Measurements from ENCODE around the gene PPP2R2B.

PPP2R2B gene

GRCh38 chr5:146778795-146779194 lies 99.8 kb downstream of the PPP2R2B start:
- no peak for DNase-seq (ENCODE audit: extremely low spot score)
- TF ChIP-seq FOXK2 (IDR thresholded peaks at IDR 0.05) (no peak), HDGF (IDR thresholded peaks at IDR 0.05; ENCODE audit: borderline replicate concordance) (no peak), CTBP1 (IDR thresholded peaks at IDR 0.05; ENCODE audit: borderline replicate concordance) (no peak), FOXA1 (IDR thresholded peaks at IDR 0.05) (no peak), ZNF384 (IDR thresholded peaks at IDR 0.05) (no peak), TARDBP (IDR thresholded peaks at IDR 0.05) (no peak), BHLHE40 (IDR thresholded peaks at IDR 0.05; ENCODE audit: borderline replicate concordance) (no peak), SUZ12 (IDR thresholded peaks at IDR 0.05) (no peak), ARNT (IDR thresholded peaks at IDR 0.05) (no peak), FOXM1 (IDR thresholded peaks at IDR 0.05; ENCODE audit: borderline replicate concordance) (no peak), LEF1 (IDR thresholded peaks at IDR 0.05; ENCODE audit: borderline replicate concordance) (no peak), ELF4 (IDR thresholded peaks at IDR 0.05) (no peak), SP1 (IDR thresholded peaks at IDR 0.05) (no peak), NFRKB (IDR thresholded peaks at IDR 0.05) (no peak)
- TF ChIP-seq, protein P1, sequence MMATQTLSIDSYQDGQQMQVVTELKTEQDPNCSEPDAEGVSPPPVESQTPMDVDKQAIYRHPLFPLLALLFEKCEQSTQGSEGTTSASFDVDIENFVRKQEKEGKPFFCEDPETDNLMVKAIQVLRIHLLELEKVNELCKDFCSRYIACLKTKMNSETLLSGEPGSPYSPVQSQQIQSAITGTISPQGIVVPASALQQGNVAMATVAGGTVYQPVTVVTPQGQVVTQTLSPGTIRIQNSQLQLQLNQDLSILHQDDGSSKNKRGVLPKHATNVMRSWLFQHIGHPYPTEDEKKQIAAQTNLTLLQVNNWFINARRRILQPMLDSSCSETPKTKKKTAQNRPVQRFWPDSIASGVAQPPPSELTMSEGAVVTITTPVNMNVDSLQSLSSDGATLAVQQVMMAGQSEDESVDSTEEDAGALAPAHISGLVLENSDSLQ (IDR thresholded peaks at IDR 0.05), result no peak
- POLR2A ChIA-PET, result no interaction called here
- CTCF ChIA-PET, result no interaction called here

DNA sequence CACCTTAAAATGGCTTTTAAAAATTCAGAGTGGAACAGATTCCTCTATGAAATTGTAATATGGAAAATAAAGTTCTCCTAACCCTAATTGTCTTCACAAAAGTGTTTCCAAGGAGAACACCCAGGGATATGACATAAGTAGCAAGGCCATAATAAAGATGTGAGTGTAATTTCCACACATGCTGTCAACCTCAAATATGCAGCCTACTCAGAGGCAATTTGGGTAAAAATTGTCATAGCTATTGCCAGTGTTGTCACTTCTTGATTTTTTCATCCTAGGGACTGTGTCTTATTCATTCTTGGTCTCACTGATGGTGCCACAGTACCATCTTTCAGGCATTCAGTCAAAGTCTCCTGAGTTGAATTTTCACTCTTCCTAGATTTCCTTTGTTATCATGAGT lies 100.3 kb downstream of the PPP2R2B start:
- CTCF ChIA-PET, result no interaction called here
- TF ChIP-seq L3MBTL2 (conservative IDR thresholded peaks at IDR 0.05), result no peak
- TF ChIP-seq HDGF (IDR thresholded peaks at IDR 0.05; ENCODE audit: borderline replicate concordance), result no peak
- TF ChIP-seq FOXK2 (IDR thresholded peaks at IDR 0.05), result no peak
- no peak for TF ChIP-seq ARNT (IDR thresholded peaks at IDR 0.05)
- no peak for TF ChIP-seq ELF4 (IDR thresholded peaks at IDR 0.05)
- TF ChIP-seq NFRKB (IDR thresholded peaks at IDR 0.05), result no peak
- TF ChIP-seq LEF1 (IDR thresholded peaks at IDR 0.05; ENCODE audit: borderline replicate concordance), result no peak
- TF ChIP-seq SP1 (IDR thresholded peaks at IDR 0.05), result no peak
- TF ChIP-seq, protein P1 (IDR thresholded peaks at IDR 0.05), result no peak
- POLR2A ChIA-PET, result no interaction called here
- DNase-seq (ENCODE audit: extremely low spot score), result no peak

DNA sequence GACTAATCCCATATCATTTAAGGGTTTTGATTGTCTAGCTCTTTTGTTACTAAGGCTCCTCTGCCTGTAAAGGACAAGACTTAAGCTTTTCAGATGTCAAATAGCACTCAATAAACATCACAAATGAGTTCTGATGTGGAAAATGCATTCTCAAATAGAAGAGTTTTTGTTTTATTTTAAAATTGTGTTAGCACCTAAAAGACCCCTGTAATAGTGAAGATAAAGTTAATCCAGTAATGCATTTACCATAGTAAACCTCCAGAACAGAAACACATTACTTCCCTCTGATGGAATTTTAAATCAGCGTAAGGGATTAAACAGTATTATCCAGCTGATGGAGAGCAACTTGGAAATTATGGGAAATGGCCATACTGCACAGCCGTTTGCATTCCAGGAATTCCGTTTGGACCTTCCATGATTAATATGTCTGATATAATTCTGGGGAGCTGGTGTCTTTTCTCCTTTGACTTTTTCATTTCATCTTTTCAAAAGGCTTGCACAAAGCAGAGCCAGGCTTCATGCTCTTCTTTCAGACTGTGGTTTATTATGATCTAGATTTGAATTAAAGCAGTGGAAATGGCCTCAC lies 105.6 kb downstream of the PPP2R2B start:
- no peak for DNase-seq (ENCODE audit: extremely low spot score)
- no peak for TF ChIP-seq TARDBP (IDR thresholded peaks at IDR 0.05)
- TF ChIP-seq FOXA1 (IDR thresholded peaks at IDR 0.05), result no peak
- TF ChIP-seq LEF1 (IDR thresholded peaks at IDR 0.05; ENCODE audit: borderline replicate concordance), result no peak
- no peak for TF ChIP-seq CTBP1 (IDR thresholded peaks at IDR 0.05; ENCODE audit: borderline replicate concordance)
- TF ChIP-seq ELF4 (IDR thresholded peaks at IDR 0.05), result no peak
- TF ChIP-seq SUZ12 (IDR thresholded peaks at IDR 0.05), result no peak
- TF ChIP-seq, protein P1 (IDR thresholded peaks at IDR 0.05), result no peak
- no peak for TF ChIP-seq FOXK2 (IDR thresholded peaks at IDR 0.05)
- TF ChIP-seq FOXM1 (IDR thresholded peaks at IDR 0.05; ENCODE audit: borderline replicate concordance), result no peak
- no peak for TF ChIP-seq ARNT (IDR thresholded peaks at IDR 0.05)
- TF ChIP-seq HDGF (IDR thresholded peaks at IDR 0.05; ENCODE audit: borderline replicate concordance), result no peak
- TF ChIP-seq SP1 (IDR thresholded peaks at IDR 0.05), result no peak
- TF ChIP-seq ZNF384 (IDR thresholded peaks at IDR 0.05), result no peak
- no peak for TF ChIP-seq BHLHE40 (IDR thresholded peaks at IDR 0.05; ENCODE audit: borderline replicate concordance)
- no peak for TF ChIP-seq NFRKB (IDR thresholded peaks at IDR 0.05)
- TF ChIP-seq L3MBTL2 (conservative IDR thresholded peaks at IDR 0.05), result no peak
- CTCF ChIA-PET, result no interaction called here
- POLR2A ChIA-PET, result no interaction called here

DNA sequence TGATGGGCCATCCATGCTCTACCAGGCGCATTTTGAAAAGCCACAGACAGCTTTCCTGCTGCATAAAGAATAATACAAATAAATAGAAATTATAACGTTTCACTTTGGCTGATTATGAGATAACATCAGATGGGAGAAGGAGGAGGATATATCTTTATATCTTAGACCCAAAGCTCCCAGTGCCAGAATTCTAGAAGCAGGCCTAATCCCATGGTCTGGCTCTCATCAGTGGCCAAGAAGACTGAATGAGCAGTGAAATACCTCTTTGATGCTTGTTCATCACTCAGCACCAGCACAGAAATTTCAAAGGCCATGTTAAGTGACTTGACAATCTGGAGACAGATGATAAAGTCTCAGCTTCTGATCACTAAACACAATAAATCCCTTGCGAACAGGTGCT lies 107.6 kb downstream of the PPP2R2B start:
- POLR2A ChIA-PET, result no interaction called here
- CTCF ChIA-PET, result no interaction called here
- TF ChIP-seq, protein P1 (IDR thresholded peaks at IDR 0.05), result no peak
- TF ChIP-seq CTBP1 (IDR thresholded peaks at IDR 0.05; ENCODE audit: borderline replicate concordance) (no peak), ZNF384 (IDR thresholded peaks at IDR 0.05) (no peak), ARNT (IDR thresholded peaks at IDR 0.05) (no peak), FOXM1 (IDR thresholded peaks at IDR 0.05; ENCODE audit: borderline replicate concordance) (no peak), LEF1 (IDR thresholded peaks at IDR 0.05; ENCODE audit: borderline replicate concordance) (no peak), FOXA1 (IDR thresholded peaks at IDR 0.05) (no peak), SUZ12 (IDR thresholded peaks at IDR 0.05) (no peak), NFRKB (IDR thresholded peaks at IDR 0.05) (no peak), BHLHE40 (IDR thresholded peaks at IDR 0.05; ENCODE audit: borderline replicate concordance) (no peak), FOXK2 (IDR thresholded peaks at IDR 0.05) (no peak), SP1 (IDR thresholded peaks at IDR 0.05) (no peak), TARDBP (IDR thresholded peaks at IDR 0.05) (no peak), L3MBTL2 (conservative IDR thresholded peaks at IDR 0.05) (no peak), HDGF (IDR thresholded peaks at IDR 0.05; ENCODE audit: borderline replicate concordance) (no peak), ELF4 (IDR thresholded peaks at IDR 0.05) (no peak)
- DNase-seq (ENCODE audit: extremely low spot score), result no peak

- TF ChIP-seq FOXA1 (IDR thresholded peaks at IDR 0.05) (no peak), NFRKB (IDR thresholded peaks at IDR 0.05) (no peak), SUZ12 (IDR thresholded peaks at IDR 0.05) (no peak)
- no peak for DNase-seq (ENCODE audit: extremely low spot score)
- ChIA-PET POLR2A (no interaction called here), CTCF (no interaction called here)
These were observed 108.0 kb downstream of the PPP2R2B start for GRCh38 chr5:146770546-146770945.

GRCh38 chr5:146767534-146767933 lies 111.0 kb downstream of the PPP2R2B start:
- DNase-seq (ENCODE audit: extremely low spot score), result no peak
- no peak for TF ChIP-seq SUZ12 (IDR thresholded peaks at IDR 0.05)
- TF ChIP-seq, protein P1 (IDR thresholded peaks at IDR 0.05), result no peak
- TF ChIP-seq ELF4 (IDR thresholded peaks at IDR 0.05), result no peak
- no peak for TF ChIP-seq FOXM1 (IDR thresholded peaks at IDR 0.05; ENCODE audit: borderline replicate concordance)
- no peak for TF ChIP-seq BHLHE40 (IDR thresholded peaks at IDR 0.05; ENCODE audit: borderline replicate concordance)
- no peak for TF ChIP-seq TARDBP (IDR thresholded peaks at IDR 0.05)
- TF ChIP-seq FOXA1 (IDR thresholded peaks at IDR 0.05), result no peak
- no peak for TF ChIP-seq ZNF384 (IDR thresholded peaks at IDR 0.05)
- TF ChIP-seq FOXK2 (IDR thresholded peaks at IDR 0.05), result no peak
- no peak for TF ChIP-seq NFRKB (IDR thresholded peaks at IDR 0.05)
- ChIA-PET POLR2A (no interaction called here), CTCF (no interaction called here)
